SW480 (cell line): ENCODE results near the gene PLSCR2.
"Not testable (repeated sequence)": the region's sequence is repeated elsewhere in the genome, so short reads cannot be mapped to it uniquely, and the experiment has no call there.

Source experiments
- DNase-seq: peaks from one replicate; pipeline ENCODE4 v3.0.0-alpha.2; 2016; ENCODE audit warnings: low spot score

The PLSCR2 gene

DNA sequence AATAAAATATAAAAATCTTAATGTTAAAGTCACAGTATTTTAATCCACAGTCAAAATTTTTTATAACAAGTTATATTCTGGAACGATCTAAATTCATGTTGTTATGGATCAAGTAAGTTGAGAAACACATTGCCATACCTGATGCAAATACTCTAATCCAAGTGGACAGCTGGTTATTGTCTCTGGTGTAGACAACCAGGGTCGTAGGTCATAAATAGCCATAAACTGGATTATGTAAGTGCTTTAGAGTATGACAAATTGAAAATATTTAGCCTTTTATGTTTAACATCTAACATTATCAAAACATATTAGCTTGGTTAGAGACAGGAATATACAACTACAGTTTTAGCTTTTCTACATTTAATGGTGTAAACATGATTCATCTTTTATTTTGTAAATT is 53.0 kb downstream of the PLSCR2 start:
- no peak for DNase-seq

GRCh38 chr3:146414010-146414409 is 55.4 kb downstream of the PLSCR2 start:
- DNase-seq = no peak

DNA sequence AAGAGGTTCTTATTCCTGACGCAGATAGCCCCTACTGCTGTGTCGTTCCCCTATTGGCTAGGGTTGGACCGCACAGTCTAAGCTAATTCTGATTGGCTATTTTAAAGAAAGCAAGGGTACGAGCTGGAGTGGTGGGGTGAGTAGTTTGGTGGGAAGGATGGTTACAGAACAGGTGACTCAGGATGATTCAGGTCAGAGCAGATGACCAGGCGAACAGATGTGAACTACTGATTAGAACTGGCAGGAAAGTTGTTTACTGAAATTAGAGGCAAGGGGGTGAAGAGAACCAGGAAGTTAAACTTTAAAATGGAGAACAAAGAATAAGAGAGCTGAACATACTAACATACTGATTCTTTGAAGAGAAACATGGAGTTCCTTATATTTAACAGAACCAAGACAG is 56.6 kb downstream of the PLSCR2 start:
- DNase-seq = not testable (repeated sequence)

- DNase-seq = no peak
These were observed 61.4 kb downstream of the PLSCR2 start for GRCh38 chr3:146407956-146408355.

- no peak for DNase-seq
These were observed 64.9 kb downstream of the PLSCR2 start for GRCh38 chr3:146404436-146404835.

GRCh38 chr3:146403792-146404191 is 65.6 kb downstream of the PLSCR2 start:
- no peak for DNase-seq

DNA sequence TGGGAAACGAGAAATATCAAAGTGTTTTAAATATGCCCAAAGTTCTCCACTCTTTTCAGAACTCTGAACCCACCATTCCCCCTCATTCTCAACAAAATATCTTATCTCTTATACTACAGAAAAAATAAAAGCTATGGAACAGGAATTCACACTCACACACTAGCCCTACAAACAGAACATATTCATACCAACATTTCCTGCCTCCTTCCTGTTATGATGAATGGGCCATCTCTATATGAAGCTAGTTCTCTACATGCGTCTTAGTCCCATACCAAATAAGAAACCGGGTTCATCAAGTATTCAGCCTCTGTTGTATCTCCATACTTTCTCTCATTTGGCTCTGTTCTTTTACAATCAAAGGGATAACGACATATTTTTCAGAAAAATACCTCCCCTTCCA is 72.6 kb downstream of the PLSCR2 start:
- no peak for DNase-seq

- no peak for DNase-seq
These were observed 74.2 kb downstream of the PLSCR2 start for GRCh38 chr3:146395164-146395563.

GRCh38 chr3:146390957-146391356 is 78.4 kb downstream of the PLSCR2 start:
- DNase-seq = no peak

DNA sequence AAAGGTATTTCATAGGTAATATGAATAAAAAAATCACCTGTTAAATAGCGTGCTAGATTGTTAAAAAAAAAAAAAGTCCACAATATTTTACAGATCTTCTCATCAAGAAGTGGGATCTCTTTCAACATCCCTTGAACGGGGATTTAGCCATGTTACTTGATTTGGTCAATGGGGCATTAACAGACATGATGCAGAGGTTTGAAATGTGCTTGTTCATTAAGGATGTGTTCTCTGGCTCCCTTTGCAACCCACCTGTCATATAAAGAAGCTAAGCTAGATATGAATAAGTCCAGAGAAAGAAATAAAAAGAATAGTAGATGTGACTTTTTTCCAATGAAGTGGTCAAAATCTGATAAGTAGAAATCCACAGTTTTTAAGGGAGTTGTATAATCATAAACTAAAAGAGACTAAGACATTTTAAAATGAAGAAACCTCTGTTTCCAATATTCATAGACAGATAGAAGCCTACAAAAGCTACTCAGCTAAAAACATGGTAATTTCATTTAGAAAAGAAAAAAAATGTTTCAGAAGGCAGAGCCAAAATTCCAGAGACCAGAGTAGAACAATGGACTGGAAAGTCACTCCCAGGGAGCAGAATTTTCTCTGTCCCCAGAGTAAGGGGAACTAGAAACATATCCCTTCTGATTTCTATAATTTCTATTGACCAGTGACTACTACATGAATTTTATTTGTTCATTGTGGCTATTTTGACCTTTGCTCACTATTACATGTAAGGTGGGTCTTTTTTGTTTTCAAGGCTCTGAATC is 79.2 kb downstream of the PLSCR2 start:
- DNase-seq = no peak

DNA sequence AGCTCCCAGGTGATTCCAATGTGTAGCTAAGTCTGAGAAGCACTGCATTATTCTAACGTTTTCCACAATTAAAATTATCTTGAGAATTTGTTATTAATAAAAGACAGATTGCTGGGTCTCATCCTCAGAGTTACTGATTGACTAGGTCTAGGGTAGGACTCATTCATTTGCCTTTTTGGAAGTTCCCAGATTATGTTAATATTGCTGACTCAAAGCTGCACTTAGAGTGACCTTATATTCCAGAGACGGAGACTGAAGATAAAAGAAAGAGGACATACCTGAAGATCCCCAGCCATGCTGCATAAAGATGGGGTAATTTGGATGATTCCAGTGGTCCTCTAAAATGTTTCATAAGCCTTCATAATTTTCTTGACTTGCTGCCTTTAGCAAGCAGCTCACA is 81.8 kb downstream of the PLSCR2 start:
- no peak for DNase-seq

DNA sequence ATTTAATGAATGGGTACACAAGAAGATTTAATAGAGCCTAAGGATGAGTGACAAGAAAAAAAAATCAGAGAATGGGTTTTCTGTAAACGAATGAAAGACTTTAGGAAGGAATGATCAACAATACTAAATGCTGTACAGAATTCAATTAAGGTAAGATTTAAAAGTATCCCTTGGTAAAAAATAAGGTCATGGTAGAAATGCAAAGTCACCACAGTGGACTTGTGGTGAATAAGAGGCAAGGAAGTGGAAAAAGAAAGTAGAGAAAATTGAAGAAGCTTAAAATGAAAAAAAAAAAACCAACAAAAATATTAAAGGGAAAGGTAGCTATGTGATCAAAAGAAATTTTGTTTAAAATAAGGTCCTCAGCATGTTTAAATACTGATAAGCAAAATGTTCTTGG is 82.4 kb downstream of the PLSCR2 start:
- DNase-seq = no peak

- no peak for DNase-seq
These were observed 84.6 kb downstream of the PLSCR2 start for GRCh38 chr3:146384786-146385185.
